Measurements from ENCODE around the gene USP25.

USP25 gene

DNA sequence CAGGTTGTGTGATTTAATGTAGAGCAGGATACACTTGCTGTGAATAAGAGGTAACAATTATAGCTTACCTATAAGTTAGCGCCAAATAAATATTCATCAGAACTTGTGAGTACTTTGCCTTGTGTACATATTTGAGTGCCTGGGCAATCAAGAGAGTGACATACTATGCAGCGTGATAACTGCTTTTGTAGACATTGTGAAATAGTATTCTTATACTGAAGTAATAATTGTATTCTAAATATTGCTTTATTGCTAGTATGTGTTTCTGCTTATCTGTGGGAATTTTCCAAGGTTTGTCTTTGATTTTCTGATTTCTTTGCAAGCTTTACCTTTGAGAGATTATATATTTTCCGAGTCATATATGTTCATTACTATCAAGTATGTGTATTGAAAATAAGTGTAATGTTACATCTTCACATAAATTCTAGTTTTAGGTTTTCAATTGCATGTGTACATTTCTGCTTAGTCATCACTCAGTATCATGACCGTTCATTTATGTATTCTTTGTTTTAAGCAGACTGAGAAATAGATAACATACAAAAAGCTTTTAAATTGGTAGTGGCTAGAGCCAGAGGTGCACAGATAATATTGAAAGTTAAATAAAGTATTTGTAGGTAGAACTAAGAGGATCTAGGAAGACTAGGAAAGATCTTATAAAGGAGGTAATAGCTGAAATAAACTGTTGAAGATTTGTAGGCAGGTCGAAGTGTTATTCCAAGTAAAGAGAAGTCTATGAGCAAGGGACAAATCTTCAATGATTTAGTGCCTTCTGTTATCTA lies 19.5 kb downstream of the USP25 start:
- H3K27me3 ChIP-seq (ENCODE audit: insufficient read depth, low read length, poor library complexity): no peaks in the 10 kb centered on the region
- H3K27ac ChIP-seq (ENCODE audit: low read depth, low read length): no peak overlapping the region
- no CpG with 5 or more reads among the region's 5 CpGs for WGBS (ENCODE audit: extremely low coverage, insufficient coverage, low lambda C conversion rate)
- H4K5ac ChIP-seq (ENCODE audit: low read length): no peak overlapping the region
- H2BK15ac ChIP-seq (replicated peaks; ENCODE audit: low read depth): no peak overlapping the region
- H3K79me2 ChIP-seq (ENCODE audit: control insufficient read depth, insufficient read depth, low read length): peaks cover 54% of the 10 kb centered on the region
- peaks cover 2% of the 10 kb centered on the region for H3K79me1 ChIP-seq (ENCODE audit: low read length)
- peaks cover 1% of the 10 kb centered on the region for H3K4me1 ChIP-seq (ENCODE audit: control insufficient read depth, low read depth, low read length)
- no peak overlapping the region for H4K8ac ChIP-seq (ENCODE audit: low read depth, low read length)
- no peak overlapping the region for H3K4me3 ChIP-seq (ENCODE audit: low read length)
- no peak overlapping the region for H3K56ac ChIP-seq (ENCODE audit: low read length)
- DNase-seq: no peak
- no peaks in the 10 kb centered on the region for H3K36me3 ChIP-seq (ENCODE audit: control insufficient read depth, insufficient read depth, low read length)
- no peak overlapping the region for H3K18ac ChIP-seq (ENCODE audit: low read length)
- no peak overlapping the region for H2BK5ac ChIP-seq (ENCODE audit: low read length)
- no peak overlapping the region for H2AK5ac ChIP-seq (ENCODE audit: low read length)
- H2BK120ac ChIP-seq (ENCODE audit: low read depth, low read length): no peak overlapping the region
- no peak overlapping the region for H3K4ac ChIP-seq (ENCODE audit: low read depth, low read length)
- no peak overlapping the region for H3K9ac ChIP-seq (ENCODE audit: low read length)
- no peak overlapping the region for H3K4me2 ChIP-seq (ENCODE audit: low read length)
- H3K23ac ChIP-seq (ENCODE audit: low read length): no peak overlapping the region

DNA sequence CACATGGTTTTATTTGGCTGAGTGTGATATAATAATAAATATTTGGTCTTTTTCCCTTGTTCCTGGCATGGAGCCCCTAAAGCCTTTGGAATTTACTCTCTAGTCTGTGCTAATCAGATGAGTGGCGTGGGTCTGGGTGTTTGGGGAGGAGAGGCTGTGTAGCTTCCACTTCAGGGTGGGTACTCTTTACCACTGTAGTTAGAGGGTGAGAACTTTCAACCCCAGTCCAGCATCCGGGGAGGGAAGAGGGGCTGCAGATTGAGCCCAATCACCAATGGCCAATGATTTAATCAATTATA lies 20.0 kb downstream of the USP25 start:
- DNase-seq: no peak
- Histone ChIP-seq H3K9ac (ENCODE audit: low read length) (no peak overlapping the region), H3K4me3 (ENCODE audit: low read length) (no peak overlapping the region), H3K27me3 (ENCODE audit: insufficient read depth, low read length, poor library complexity) (no peaks in the 10 kb centered on the region), H3K56ac (ENCODE audit: low read length) (no peak overlapping the region), H3K79me2 (ENCODE audit: control insufficient read depth, insufficient read depth, low read length) (peaks cover 55% of the 10 kb centered on the region), H2BK120ac (ENCODE audit: low read depth, low read length) (no peak overlapping the region), H3K27ac (ENCODE audit: low read depth, low read length) (no peak overlapping the region), H2BK5ac (ENCODE audit: low read length) (no peak overlapping the region), H2BK15ac (replicated peaks; ENCODE audit: low read depth) (no peak overlapping the region), H3K18ac (ENCODE audit: low read length) (no peak overlapping the region), H3K4me1 (ENCODE audit: control insufficient read depth, low read depth, low read length) (peaks cover 2% of the 10 kb centered on the region), H4K5ac (ENCODE audit: low read length) (no peak overlapping the region), H3K36me3 (ENCODE audit: control insufficient read depth, insufficient read depth, low read length) (no peaks in the 10 kb centered on the region), H4K8ac (ENCODE audit: low read depth, low read length) (no peak overlapping the region), H3K4me2 (ENCODE audit: low read length) (no peak overlapping the region), H3K79me1 (ENCODE audit: low read length) (peaks cover 2% of the 10 kb centered on the region), H3K4ac (ENCODE audit: low read depth, low read length) (no peak overlapping the region), H2AK5ac (ENCODE audit: low read length) (no peak overlapping the region), H3K23ac (ENCODE audit: low read length) (no peak overlapping the region)
- no CpG with 5 or more reads among the region's 2 CpGs for WGBS (ENCODE audit: extremely low coverage, insufficient coverage, low lambda C conversion rate)

DNA sequence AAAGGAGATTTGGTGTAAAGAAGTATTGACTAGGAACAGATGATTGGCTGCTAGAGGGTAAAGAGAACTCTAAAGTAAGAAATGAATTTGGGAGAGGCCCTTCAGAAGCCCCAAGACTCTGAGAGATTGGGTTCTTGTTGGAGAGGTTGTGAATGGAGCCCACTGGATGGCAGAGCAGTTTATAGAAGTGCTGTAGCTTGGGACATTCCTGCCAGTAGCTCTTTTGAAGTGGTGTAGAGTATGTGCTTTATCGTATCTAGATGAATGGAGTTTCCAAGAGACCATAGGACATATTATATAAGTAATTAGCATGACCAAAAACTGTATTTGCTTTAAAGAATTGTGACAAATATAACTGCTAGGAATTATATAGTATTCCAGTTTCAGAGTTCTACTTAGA lies 21.3 kb downstream of the USP25 start:
- H3K18ac ChIP-seq (ENCODE audit: low read length): no peak overlapping the region
- no CpG with 5 or more reads among the region's 1 CpG for WGBS (ENCODE audit: extremely low coverage, insufficient coverage, low lambda C conversion rate)
- peaks cover 2% of the 10 kb centered on the region for H3K4me1 ChIP-seq (ENCODE audit: control insufficient read depth, low read depth, low read length)
- H2BK5ac ChIP-seq (ENCODE audit: low read length): no peak overlapping the region
- no peak for DNase-seq
- H3K23ac ChIP-seq (ENCODE audit: low read length): no peak overlapping the region
- no peaks in the 10 kb centered on the region for H3K27me3 ChIP-seq (ENCODE audit: insufficient read depth, low read length, poor library complexity)
- H3K56ac ChIP-seq (ENCODE audit: low read length): no peak overlapping the region
- no peak overlapping the region for H2BK120ac ChIP-seq (ENCODE audit: low read depth, low read length)
- H3K4me3 ChIP-seq (ENCODE audit: low read length): no peak overlapping the region
- H2BK15ac ChIP-seq (replicated peaks; ENCODE audit: low read depth): no peak overlapping the region
- no peak overlapping the region for H4K8ac ChIP-seq (ENCODE audit: low read depth, low read length)
- no peak overlapping the region for H2AK5ac ChIP-seq (ENCODE audit: low read length)
- peaks cover 58% of the 10 kb centered on the region for H3K79me2 ChIP-seq (ENCODE audit: control insufficient read depth, insufficient read depth, low read length)
- no peak overlapping the region for H3K27ac ChIP-seq (ENCODE audit: low read depth, low read length)
- H3K36me3 ChIP-seq (ENCODE audit: control insufficient read depth, insufficient read depth, low read length): no peaks in the 10 kb centered on the region
- peaks cover 4% of the 10 kb centered on the region for H3K79me1 ChIP-seq (ENCODE audit: low read length)
- no peak overlapping the region for H4K5ac ChIP-seq (ENCODE audit: low read length)
- no peak overlapping the region for H3K9ac ChIP-seq (ENCODE audit: low read length)
- no peak overlapping the region for H3K4me2 ChIP-seq (ENCODE audit: low read length)
- H3K4ac ChIP-seq (ENCODE audit: low read depth, low read length): no peak overlapping the region

DNA sequence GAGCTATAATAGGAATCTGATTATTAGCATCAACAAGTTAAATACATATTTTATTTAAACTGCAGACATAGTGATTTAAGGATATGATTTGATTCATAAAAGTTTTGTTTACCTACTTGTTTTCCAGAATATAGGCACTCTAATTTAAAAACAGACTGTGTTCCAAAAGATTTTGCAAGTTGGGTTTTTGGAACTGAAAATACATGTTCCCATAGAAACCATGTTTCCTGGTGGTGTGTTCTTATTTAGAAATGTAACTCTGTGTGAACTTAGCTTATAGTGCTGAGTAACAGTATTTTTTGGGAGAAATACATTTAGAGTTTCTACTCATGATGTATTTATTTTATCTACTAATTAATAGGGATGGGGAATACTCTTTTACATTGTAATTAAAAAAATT lies 21.8 kb downstream of the USP25 start:
- Histone ChIP-seq H4K8ac (ENCODE audit: low read depth, low read length) (no peak overlapping the region), H3K79me2 (ENCODE audit: control insufficient read depth, insufficient read depth, low read length) (peaks cover 58% of the 10 kb centered on the region), H2AK5ac (ENCODE audit: low read length) (no peak overlapping the region), H3K56ac (ENCODE audit: low read length) (no peak overlapping the region), H3K4me2 (ENCODE audit: low read length) (no peak overlapping the region), H2BK15ac (replicated peaks; ENCODE audit: low read depth) (no peak overlapping the region), H2BK5ac (ENCODE audit: low read length) (no peak overlapping the region), H3K79me1 (ENCODE audit: low read length) (peaks cover 5% of the 10 kb centered on the region), H3K9ac (ENCODE audit: low read length) (no peak overlapping the region), H3K4ac (ENCODE audit: low read depth, low read length) (no peak overlapping the region), H4K5ac (ENCODE audit: low read length) (no peak overlapping the region), H3K27ac (ENCODE audit: low read depth, low read length) (no peak overlapping the region), H2BK120ac (ENCODE audit: low read depth, low read length) (no peak overlapping the region), H3K27me3 (ENCODE audit: insufficient read depth, low read length, poor library complexity) (no peaks in the 10 kb centered on the region), H3K4me3 (ENCODE audit: low read length) (no peak overlapping the region), H3K23ac (ENCODE audit: low read length) (no peak overlapping the region), H3K4me1 (ENCODE audit: control insufficient read depth, low read depth, low read length) (peaks cover 2% of the 10 kb centered on the region), H3K18ac (ENCODE audit: low read length) (no peak overlapping the region), H3K36me3 (ENCODE audit: control insufficient read depth, insufficient read depth, low read length) (no peaks in the 10 kb centered on the region)
- DNase-seq: no peak

DNA sequence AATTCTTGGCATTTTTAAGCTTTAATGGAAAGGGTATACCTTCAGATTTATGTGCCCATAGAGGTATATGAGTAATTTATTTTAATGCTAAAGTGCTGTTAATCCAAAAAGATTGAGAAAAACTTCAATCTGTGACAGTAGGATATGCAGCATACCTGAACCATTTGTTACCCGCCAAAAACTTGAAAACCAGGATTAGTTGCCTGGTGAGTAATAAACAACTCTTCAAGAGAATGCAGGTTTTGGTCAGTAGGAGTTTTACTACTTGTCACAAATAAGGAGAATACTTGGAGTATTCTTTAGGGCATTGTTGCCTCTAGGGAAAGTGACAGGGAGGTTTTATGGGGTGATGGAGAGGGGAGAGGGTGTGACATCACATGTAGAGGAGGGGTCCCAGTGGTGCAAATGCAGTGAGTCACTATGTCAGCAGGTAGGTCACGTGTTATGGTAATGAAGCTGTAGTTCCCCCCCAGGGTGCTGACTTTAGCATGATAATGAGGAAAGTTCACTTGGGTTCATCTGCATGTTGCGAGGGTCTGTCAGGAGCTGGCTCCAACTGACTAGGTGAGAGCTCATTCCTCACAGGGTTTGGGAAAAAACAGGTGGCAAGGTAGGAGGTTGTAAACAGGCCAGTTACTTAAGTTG lies 23.1 kb downstream of the USP25 start:
- Histone ChIP-seq H2BK120ac (ENCODE audit: low read depth, low read length) (no peak overlapping the region), H4K5ac (ENCODE audit: low read length) (no peak overlapping the region), H3K27me3 (ENCODE audit: insufficient read depth, low read length, poor library complexity) (no peaks in the 10 kb centered on the region), H3K79me2 (ENCODE audit: control insufficient read depth, insufficient read depth, low read length) (peaks cover 63% of the 10 kb centered on the region), H2BK15ac (replicated peaks; ENCODE audit: low read depth) (no peak overlapping the region), H3K56ac (ENCODE audit: low read length) (no peak overlapping the region), H4K8ac (ENCODE audit: low read depth, low read length) (no peak overlapping the region), H2BK5ac (ENCODE audit: low read length) (no peak overlapping the region), H3K18ac (ENCODE audit: low read length) (no peak overlapping the region), H3K4me3 (ENCODE audit: low read length) (no peak overlapping the region), H2AK5ac (ENCODE audit: low read length) (no peak overlapping the region), H3K23ac (ENCODE audit: low read length) (no peak overlapping the region), H3K4me2 (ENCODE audit: low read length) (no peak overlapping the region), H3K4ac (ENCODE audit: low read depth, low read length) (no peak overlapping the region), H3K27ac (ENCODE audit: low read depth, low read length) (no peak overlapping the region), H3K79me1 (ENCODE audit: low read length) (peaks cover 8% of the 10 kb centered on the region), H3K4me1 (ENCODE audit: control insufficient read depth, low read depth, low read length) (peaks cover 2% of the 10 kb centered on the region), H3K9ac (ENCODE audit: low read length) (no peak overlapping the region), H3K36me3 (ENCODE audit: control insufficient read depth, insufficient read depth, low read length) (no peaks in the 10 kb centered on the region)
- DNase-seq: peak; percentile 99
- no CpG with 5 or more reads among the region's 3 CpGs for WGBS (ENCODE audit: extremely low coverage, insufficient coverage, low lambda C conversion rate)

DNA sequence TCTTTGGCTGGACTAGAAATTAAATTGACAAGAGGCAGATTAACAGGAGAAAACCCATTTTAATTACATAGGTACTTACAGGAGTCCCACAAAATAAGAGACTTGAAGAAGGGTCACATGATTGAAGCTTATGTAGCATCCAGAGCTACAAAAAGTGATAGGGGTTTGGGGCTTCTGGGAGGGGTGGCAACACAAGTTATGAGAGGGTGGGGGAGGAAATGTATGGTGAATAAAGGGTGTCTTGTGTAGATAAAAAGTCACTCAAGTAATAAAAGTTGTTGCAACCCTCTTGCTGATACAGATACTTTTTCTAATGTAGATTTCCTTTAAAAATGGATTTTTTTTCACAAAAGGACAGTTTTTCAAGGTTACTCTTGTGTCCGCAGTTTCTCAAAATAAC lies 24.0 kb downstream of the USP25 start:
- Histone ChIP-seq H3K4me1 (ENCODE audit: control insufficient read depth, low read depth, low read length) (peaks cover 2% of the 10 kb centered on the region), H2BK5ac (ENCODE audit: low read length) (no peak overlapping the region), H3K4ac (ENCODE audit: low read depth, low read length) (no peak overlapping the region), H3K79me1 (ENCODE audit: low read length) (peaks cover 8% of the 10 kb centered on the region), H4K5ac (ENCODE audit: low read length) (no peak overlapping the region), H2AK5ac (ENCODE audit: low read length) (no peak overlapping the region), H3K4me3 (ENCODE audit: low read length) (no peak overlapping the region), H3K56ac (ENCODE audit: low read length) (no peak overlapping the region), H3K4me2 (ENCODE audit: low read length) (no peak overlapping the region), H3K79me2 (ENCODE audit: control insufficient read depth, insufficient read depth, low read length) (peaks cover 67% of the 10 kb centered on the region), H3K27ac (ENCODE audit: low read depth, low read length) (no peak overlapping the region), H3K36me3 (ENCODE audit: control insufficient read depth, insufficient read depth, low read length) (no peaks in the 10 kb centered on the region), H3K18ac (ENCODE audit: low read length) (no peak overlapping the region), H3K9ac (ENCODE audit: low read length) (no peak overlapping the region), H3K27me3 (ENCODE audit: insufficient read depth, low read length, poor library complexity) (no peaks in the 10 kb centered on the region), H2BK120ac (ENCODE audit: low read depth, low read length) (no peak overlapping the region), H3K23ac (ENCODE audit: low read length) (no peak overlapping the region), H4K8ac (ENCODE audit: low read depth, low read length) (peak overlapping the region; percentile 56), H2BK15ac (replicated peaks; ENCODE audit: low read depth) (no peak overlapping the region)
- no peak for DNase-seq
- no CpG with 5 or more reads among the region's 1 CpG for WGBS (ENCODE audit: extremely low coverage, insufficient coverage, low lambda C conversion rate)

Data from mesendoderm (in vitro differentiated cells).